ENCODE results near the gene FBXL17. TPM values are rescaled to one million over a fixed set of nuclear protein-coding genes. Genes with fewer than 3 reads are reported as not detected.

FBXL17 gene
- total and polyA plus RNA-seq, 9 of the 15 experiments (the other 6 are each of a cell fraction or from before 2014, with no cell fraction given), result 0.32 to 5.4 (median 1.8) TPM

DNA sequence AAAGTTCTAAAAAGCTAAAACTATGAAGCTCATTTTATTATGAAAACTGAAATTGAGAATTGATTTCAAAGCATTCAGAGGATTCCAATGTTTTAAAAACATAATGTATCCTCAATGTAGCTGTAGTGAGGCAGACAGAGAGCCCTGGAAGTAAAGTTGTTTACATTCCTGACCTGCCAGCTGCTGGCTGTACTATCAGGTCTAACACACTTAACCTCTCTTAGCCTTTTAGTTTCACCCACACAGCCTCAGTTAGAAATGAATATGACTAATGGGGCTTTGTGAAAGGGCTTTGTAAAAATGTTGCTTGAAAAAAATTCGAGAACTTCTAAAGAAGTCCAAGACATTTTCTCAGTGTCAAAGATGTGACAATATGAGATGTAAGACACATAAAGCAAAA is 122.6 kb downstream of the FBXL17 start (continued):
- TF ChIP-seq, protein P1, sequence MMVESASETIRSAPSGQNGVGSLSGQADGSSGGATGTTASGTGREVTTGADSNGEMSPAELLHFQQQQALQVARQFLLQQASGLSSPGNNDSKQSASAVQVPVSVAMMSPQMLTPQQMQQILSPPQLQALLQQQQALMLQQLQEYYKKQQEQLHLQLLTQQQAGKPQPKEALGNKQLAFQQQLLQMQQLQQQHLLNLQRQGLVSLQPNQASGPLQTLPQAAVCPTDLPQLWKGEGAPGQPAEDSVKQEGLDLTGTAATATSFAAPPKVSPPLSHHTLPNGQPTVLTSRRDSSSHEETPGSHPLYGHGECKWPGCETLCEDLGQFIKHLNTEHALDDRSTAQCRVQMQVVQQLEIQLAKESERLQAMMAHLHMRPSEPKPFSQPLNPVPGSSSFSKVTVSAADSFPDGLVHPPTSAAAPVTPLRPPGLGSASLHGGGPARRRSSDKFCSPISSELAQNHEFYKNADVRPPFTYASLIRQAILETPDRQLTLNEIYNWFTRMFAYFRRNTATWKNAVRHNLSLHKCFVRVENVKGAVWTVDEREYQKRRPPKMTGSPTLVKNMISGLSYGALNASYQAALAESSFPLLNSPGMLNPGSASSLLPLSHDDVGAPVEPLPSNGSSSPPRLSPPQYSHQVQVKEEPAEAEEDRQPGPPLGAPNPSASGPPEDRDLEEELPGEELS (CRISPR knock-in tag; IDR thresholded peaks at IDR 0.05; ENCODE audit: borderline replicate concordance), result no peak
- no peak for TF ChIP-seq PML (IDR thresholded peaks at IDR 0.05; ENCODE audit: low read length)
- TF ChIP-seq, protein P2, sequence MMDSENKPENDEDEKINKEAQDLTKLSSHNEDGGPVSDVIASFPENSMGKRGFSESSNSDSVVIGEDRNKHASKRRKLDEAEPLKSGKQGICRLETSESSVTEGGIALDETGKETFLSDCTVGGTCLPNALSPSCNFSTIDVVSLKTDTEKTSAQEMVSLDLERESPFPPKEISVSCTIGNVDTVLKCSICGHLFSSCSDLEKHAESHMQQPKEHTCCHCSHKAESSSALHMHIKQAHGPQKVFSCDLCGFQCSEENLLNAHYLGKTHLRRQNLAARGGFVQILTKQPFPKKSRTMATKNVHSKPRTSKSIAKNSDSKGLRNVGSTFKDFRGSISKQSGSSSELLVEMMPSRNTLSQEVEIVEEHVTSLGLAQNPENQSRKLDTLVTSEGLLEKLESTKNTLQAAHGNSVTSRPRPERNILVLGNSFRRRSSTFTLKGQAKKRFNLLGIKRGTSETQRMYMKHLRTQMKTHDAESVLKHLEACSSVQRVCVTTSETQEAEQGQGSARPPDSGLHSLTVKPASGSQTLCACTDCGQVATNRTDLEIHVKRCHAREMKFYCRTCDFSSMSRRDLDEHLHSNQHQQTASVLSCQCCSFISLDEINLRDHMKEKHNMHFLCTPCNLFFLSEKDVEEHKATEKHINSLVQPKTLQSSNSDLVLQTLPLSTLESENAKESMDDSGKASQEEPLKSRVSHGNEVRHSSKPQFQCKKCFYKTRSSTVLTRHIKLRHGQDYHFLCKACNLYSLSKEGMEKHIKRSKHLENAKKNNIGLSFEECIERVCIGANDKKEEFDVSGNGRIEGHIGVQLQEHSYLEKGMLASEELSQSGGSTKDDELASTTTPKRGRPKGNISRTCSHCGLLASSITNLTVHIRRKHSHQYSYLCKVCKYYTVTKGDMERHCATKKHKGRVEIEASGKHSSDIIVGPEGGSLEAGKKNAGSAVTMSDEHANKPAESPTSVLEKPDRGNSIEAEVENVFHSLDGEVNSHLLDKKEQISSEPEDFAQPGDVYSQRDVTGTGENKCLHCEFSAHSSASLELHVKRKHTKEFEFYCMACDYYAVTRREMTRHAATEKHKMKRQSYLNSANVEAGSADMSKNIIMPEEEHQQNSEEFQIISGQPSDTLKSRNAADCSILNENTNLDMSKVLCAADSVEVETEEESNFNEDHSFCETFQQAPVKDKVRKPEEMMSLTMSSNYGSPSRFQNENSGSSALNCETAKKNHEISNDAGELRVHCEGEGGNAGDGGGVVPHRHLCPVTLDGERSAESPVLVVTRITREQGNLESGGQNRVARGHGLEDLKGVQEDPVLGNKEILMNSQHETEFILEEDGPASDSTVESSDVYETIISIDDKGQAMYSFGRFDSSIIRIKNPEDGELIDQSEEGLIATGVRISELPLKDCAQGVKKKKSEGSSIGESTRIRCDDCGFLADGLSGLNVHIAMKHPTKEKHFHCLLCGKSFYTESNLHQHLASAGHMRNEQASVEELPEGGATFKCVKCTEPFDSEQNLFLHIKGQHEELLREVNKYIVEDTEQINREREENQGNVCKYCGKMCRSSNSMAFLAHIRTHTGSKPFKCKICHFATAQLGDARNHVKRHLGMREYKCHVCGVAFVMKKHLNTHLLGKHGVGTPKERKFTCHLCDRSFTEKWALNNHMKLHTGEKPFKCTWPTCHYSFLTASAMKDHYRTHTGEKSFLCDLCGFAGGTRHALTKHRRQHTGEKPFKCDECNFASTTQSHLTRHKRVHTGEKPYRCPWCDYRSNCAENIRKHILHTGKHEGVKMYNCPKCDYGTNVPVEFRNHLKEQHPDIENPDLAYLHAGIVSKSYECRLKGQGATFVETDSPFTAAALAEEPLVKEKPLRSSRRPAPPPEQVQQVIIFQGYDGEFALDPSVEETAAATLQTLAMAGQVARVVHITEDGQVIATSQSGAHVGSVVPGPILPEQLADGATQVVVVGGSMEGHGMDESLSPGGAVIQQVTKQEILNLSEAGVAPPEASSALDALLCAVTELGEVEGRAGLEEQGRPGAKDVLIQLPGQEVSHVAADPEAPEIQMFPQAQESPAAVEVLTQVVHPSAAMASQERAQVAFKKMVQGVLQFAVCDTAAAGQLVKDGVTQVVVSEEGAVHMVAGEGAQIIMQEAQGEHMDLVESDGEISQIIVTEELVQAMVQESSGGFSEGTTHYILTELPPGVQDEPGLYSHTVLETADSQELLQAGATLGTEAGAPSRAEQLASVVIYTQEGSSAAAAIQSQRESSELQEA (IDR thresholded peaks at IDR 0.05; ENCODE audit: low read depth), result no peak
- TF ChIP-seq TGIF2 (CRISPR knock-in tag; IDR thresholded peaks at IDR 0.05), result no peak
- peak; percentile 52; the same call in 1 of the 2 replicates for TF ChIP-seq FOXJ2 (tag; IDR thresholded peaks at IDR 0.05)
- TF ChIP-seq MIER1 (IDR thresholded peaks at IDR 0.05; ENCODE audit: low read depth), result no peak
- TF ChIP-seq SAP30 (IDR thresholded peaks at IDR 0.05; ENCODE audit: borderline replicate concordance, insufficient read depth, low read depth, low read length, poor library complexity, severe bottlenecking), result no peak
- peak; percentile 46 for TF ChIP-seq EGR1 (conservative IDR thresholded peaks at IDR 0.05)
- TF ChIP-seq, protein P3, sequence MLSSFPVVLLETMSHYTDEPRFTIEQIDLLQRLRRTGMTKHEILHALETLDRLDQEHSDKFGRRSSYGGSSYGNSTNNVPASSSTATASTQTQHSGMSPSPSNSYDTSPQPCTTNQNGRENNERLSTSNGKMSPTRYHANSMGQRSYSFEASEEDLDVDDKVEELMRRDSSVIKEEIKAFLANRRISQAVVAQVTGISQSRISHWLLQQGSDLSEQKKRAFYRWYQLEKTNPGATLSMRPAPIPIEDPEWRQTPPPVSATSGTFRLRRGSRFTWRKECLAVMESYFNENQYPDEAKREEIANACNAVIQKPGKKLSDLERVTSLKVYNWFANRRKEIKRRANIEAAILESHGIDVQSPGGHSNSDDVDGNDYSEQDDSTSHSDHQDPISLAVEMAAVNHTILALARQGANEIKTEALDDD (IDR thresholded peaks at IDR 0.05), result peak; percentile 45; the same call in 1 of the 2 replicates
- TF ChIP-seq CBFA2T3 (IDR thresholded peaks at IDR 0.05), result peak; percentile 69
- TF ChIP-seq, protein P4, sequence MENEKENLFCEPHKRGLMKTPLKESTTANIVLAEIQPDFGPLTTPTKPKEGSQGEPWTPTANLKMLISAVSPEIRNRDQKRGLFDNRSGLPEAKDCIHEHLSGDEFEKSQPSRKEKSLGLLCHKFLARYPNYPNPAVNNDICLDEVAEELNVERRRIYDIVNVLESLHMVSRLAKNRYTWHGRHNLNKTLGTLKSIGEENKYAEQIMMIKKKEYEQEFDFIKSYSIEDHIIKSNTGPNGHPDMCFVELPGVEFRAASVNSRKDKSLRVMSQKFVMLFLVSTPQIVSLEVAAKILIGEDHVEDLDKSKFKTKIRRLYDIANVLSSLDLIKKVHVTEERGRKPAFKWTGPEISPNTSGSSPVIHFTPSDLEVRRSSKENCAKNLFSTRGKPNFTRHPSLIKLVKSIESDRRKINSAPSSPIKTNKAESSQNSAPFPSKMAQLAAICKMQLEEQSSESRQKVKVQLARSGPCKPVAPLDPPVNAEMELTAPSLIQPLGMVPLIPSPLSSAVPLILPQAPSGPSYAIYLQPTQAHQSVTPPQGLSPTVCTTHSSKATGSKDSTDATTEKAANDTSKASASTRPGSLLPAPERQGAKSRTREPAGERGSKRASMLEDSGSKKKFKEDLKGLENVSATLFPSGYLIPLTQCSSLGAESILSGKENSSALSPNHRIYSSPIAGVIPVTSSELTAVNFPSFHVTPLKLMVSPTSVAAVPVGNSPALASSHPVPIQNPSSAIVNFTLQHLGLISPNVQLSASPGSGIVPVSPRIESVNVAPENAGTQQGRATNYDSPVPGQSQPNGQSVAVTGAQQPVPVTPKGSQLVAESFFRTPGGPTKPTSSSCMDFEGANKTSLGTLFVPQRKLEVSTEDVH (IDR thresholded peaks at IDR 0.05; ENCODE audit: low read depth, partially characterized antibody), result no peak
- no peak for TF ChIP-seq BCL6 (CRISPR knock-in tag; IDR thresholded peaks at IDR 0.05)
- TF ChIP-seq TCF3 (CRISPR knock-in tag; IDR thresholded peaks at IDR 0.05), result peak; percentile 57

Data from K562 (cell line).